GM11168 (cell line): ENCODE data around the gene BCL6.

Experiments
- in situ Hi-C: fragments of 300-500 bp; cut with MboI; formaldehyde crosslinking; loops from one replicate; pipeline ENCODE4 v1.12.0; 2022; ENCODE audit warnings: low sequenced_read_pairs; ENCODE audit not compliant: unreplicated experiment

BCL6 gene

DNA sequence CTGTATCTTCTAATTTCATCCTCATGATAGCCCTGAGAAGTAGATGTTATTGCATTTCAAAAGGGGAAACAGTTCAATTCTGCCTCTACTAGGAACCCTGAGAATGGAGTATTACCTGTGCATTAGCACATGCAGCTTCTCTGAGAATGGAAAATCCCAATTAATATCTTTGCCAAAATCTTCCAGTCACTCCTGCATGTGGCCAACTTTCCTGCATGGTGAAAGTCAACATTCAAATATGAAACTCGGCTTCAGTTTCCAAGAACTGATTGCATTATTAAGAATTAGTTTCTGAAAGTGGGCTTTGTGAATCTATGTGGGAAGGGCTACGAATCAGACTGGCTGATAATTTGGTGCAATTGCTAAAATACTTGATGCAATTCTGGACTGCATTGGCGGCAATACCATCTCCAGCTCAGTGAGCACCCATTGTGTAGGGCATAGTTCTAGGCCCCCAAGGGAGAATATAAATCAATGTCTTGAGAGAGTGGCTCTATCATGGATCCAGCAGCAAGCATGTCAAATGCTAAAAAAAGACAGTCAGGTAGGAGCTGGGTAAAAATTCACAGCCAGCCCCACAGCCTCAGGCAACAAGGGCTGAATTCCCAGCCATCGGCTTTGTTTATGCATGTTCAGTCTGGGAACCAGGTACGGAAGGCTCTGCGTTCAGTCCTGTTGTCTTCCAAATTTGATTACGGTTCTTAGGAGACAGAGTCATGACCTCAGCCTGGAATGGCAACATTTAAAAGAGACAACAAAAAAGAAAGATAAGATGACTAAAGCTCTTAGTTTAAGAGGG lies 18.8 kb upstream of the BCL6 start:
- in situ Hi-C loops, result no loop called here

DNA sequence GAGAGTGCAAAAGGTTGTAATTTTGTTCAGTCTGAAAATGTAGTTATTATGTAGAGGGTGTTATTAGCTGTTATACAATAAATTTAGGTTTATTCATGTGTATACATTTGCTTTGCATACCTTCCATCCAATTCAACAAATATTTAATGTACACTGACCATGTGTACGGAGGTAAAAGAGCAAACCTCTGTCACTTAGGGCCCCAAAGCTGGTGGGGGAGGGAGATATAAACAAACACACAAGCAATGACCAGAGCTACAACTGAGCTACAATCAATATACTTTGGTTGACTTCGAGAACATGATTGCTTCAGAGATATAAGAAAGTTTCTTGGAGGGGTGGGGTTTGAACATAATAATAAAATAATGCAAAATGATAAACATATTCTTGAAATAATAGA lies 17.5 kb upstream of the BCL6 start:
- in situ Hi-C loops, result no loop called here

DNA sequence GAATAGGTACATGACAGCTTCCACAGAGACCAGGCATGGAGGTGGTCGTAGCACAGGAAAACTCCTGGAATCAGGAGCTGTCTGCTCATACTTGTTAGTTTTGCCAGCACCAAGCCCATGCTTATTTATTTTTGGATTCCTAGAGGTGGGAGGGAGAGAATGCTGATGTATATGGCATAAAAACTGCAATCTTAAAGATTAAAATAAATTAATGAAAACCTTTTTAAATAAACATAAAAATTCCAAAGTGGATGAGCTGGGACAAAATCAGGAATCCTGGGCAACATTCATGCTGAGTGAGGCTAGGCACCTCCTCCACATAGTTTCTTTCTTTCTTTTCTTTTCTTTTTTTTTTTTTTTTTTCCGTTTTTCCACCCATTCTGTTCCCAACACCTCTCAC lies 14.3 kb upstream of the BCL6 start:
- in situ Hi-C loops, result no loop called here

DNA sequence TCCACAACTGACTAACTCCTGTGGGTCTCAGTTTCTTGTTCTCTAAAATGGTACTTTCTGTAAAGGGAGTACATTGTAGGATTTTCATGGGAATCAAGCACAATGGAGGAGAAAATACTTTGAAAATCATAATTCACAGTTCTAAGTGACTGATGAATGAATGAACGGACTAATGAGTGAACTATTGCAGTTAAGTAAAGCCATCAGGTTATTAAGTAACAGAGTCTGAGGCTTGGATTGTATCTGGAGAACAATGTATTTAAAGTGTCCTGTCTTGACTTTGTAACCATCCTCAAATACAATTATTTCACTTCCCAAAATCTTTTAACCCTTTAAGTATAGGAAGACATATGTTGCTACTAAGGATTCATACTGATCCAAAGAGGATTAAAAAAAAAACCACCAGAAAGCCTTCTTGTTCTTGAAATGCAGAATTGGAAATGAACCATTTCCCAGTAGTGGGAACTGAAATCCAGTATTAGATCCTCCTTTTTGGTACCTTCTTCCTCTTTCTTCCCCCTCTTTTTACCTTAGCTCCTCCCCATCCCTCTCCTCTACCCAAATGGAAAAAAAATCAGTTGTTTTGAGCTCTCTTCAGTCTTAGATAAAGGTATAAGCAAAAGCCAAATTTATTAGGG lies 13.2 kb upstream of the BCL6 start:
- in situ Hi-C loops, result no loop called here

DNA sequence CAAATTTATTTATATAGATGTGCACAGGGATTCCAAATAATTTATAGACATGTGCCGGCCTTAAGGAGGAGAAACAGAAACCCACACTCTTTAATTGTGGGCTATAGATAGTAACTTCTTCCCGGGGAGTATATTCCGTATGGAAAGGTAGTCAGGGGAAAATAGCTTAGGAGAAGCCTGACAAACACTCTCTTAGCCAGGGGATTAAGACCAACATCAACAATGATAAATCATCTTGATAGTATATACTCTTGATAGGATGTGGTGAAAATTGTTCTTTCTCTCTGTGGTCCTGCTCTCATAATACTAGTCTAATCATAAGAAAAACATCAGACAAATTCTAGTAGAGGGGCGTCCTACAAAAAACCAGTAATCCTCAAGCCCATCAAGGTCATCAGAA lies 8.2 kb upstream of the BCL6 start:
- in situ Hi-C loops, result no loop called here

DNA sequence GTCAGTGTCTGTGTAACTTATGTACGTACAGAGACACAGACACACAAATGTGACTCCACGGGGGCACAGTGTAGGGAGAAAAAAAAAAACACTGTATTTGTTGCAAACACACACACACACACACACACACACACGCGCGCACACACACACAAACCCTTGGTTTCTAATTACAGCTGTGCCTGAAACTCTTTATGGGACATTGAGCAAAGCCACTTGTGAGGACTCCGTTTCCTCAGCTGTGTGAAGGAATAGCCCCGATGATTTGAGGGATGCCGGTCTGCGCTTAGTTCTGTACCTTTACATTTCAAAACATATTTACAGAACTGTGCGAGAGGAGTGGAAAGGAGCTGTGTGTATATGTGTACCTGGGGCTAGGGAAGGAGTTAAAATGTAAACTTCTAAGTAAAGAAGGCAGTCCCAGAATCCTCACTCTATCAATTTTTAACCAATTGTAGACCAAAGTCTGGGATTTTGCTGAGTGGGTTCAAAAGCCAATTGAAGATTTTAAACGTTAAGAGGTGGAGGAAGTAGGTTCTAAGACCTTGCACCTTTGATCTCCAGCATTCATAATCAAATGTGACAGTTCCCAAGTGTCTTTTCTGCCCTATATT lies 5.3 kb upstream of the BCL6 start:
- in situ Hi-C loops, result no loop called here

DNA sequence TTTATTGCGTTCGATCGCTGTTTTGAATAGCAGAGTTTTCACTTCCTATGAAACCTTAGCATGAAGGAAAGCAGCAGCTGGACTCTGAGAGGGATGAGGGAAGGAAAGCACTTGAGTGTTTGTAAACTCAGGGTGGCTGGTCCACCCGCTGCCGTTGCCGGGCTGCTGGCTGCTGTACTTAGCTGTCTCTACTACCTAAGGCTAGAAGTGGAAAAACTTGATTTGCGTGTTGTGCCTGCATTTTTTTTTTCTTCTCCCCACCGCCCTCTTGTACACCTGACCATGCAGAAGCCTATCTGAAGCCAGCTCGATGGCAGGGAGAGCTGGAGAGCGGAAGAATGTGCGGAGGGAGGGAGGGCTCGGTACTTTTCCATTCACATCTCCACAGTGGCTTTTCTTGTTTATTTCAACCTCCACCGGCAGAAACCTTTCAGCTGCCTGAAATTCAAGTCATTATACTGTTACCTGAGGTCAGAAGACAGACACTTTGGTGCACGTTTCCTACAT lies 4.8 kb upstream of the BCL6 start:
- in situ Hi-C loops, result no loop called here

DNA sequence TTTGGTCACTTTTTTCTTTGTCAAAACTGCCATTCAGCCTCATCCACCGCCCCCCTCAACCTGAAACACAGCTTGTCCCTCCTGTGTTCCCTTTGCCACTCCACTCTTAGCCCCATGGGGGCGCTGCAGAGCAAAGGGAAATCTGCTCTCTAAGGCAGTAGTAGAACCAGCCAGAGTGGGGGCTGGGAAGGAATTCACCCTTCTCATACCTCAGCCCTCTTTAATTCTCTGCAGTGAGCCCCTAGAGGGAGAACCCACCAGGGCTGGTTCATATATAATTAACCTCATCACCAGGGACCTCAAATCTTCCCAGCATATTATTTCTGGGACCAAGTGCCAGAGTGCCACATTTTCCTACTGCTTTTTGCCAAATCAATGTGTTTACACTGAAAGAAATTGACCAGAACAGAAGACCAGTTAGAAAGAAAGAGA lies 2.8 kb upstream of the BCL6 start:
- in situ Hi-C loops, result loop anchor here (25.0 kb wide), 1 partner anchor 1389 kb away; no protein-coding TSS in a partner anchor

DNA sequence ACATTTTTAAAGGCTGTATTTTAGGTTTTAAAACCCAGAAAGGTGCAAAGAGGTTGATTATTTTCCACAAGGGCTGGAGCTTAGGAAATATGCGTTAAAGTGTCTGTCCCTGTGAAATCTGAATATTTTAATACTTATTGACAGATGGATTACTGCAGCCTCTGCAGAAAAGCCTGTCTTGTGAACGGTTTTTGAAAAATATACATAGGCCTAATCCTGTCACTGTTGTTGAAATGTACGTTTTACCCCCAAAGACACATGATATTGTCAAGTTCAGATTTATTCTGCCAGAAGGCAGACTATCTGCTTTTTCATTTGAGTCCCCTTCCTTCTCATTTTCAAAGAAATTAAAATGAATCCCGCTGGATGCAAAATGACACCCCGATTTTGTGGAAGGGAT lies 2.2 kb upstream of the BCL6 start:
- in situ Hi-C loops, result loop anchor here (25.0 kb wide), 1 partner anchor 1390 kb away; no protein-coding TSS in a partner anchor

DNA sequence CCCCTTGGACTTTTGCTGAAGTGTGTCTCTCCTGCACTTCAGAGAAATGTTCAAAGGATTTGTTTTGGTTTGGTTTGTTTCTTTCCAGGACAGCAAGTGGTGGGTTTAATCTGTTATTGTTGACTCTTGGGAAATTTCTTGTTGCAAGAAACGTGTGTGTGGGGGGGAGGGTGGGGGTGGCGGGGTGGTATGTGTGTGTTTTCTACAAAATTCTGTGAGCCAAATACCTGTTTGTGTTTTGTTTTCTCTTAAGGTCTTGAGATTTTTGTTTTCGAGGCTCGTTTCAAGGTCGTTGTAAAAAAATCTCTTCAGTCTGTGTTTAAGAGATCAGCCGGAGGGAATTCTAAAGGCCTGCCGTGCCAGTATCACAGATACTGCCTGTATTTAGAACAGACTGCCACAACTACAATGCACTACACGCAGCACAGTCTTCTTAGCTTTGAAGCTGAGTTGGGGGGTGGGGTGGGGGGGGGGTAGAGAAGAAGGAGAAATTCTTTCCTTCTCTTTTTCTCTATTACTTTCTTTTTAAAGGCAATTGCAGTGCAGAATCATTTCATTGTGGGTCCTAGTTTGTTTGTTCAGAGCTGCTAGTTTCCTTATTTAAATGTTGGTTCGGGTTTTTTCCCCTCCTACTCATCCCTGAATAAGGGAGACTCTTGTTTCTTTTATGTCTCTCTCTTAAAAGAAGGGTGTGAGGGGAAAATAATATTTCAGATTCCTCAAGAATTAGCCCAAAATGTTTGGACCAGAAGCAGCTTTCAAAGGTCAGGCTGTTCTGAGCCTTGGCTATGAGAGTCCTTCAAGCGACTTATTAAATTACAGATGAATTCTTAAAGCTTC lies 1.4 kb upstream of the BCL6 start:
- in situ Hi-C loops, result loop anchor here (25.0 kb wide), 1 partner anchor 1391 kb away; no protein-coding TSS in a partner anchor

DNA sequence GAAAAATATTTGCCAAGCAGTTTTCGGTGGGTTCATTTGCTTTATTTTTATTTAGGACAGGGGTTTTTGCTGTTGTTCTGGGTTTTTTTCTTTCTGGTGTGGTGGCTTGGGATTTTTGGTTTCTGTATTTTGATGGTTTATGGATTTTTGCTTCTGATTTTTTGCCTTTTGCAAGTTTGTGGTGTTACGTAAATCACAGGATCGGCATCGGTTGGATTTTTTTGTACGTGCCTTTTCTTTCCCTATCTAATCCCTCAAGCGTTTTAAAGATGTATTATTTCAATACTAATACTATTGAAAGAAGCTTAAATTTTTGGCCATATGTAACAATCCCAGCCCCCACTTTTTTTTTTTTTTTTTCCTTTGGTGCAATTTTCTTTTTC lies 782 bp upstream of the BCL6 start:
- in situ Hi-C loops, result loop anchor here (25.0 kb wide), 1 partner anchor 1391 kb away; no protein-coding TSS in a partner anchor

DNA sequence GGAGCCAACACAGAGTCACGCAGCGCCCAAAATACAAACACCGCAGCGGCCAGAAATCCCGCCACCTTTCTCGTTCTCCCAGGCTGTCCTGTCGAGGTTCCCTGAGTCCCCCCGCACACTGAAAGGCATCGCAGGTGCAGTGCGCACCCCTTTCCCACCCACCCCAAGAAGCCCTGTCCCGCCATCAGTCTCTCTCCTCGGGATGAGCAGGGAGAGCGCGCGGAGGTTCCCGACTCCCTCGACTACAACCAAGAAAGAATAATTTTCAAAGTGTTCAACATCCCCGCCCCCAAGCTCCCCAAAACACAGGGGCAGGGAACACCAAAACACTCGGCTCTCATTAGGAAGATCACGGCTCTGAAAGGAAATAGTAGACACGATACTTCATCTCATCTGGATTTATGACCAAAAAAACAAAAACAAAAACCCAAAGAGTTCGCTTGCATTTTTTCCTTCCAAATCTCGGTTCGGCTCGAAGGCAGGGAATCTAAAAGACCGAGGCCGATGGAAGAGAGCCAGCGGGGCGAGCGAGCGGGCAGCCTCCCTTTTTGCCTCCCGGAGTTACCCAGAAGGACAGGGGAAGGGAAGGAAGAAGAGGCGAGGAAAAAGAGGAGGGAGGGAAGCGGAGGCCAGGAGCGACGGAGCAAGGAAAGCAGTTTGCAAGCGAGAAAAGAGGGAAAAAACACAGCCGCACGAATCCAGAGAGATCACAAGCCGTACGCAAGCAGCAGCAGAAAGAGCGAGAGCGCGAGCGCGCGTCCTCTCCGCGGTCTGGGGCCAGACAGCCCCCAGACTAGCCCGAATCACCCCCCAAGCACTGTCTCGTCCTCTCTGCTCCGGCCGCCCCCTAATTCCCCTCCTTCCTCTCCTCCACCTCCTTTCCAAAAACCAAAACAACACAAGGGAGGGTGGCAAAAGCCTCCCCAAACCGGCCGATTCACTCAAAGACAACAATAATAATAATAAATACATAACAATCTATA lies 808 bp downstream of the BCL6 start:
- in situ Hi-C loops, result loop anchor here (5.0 to 25.0 kb wide), 2 partner anchors 1008 to 1393 kb away; no protein-coding TSS in a partner anchor

DNA sequence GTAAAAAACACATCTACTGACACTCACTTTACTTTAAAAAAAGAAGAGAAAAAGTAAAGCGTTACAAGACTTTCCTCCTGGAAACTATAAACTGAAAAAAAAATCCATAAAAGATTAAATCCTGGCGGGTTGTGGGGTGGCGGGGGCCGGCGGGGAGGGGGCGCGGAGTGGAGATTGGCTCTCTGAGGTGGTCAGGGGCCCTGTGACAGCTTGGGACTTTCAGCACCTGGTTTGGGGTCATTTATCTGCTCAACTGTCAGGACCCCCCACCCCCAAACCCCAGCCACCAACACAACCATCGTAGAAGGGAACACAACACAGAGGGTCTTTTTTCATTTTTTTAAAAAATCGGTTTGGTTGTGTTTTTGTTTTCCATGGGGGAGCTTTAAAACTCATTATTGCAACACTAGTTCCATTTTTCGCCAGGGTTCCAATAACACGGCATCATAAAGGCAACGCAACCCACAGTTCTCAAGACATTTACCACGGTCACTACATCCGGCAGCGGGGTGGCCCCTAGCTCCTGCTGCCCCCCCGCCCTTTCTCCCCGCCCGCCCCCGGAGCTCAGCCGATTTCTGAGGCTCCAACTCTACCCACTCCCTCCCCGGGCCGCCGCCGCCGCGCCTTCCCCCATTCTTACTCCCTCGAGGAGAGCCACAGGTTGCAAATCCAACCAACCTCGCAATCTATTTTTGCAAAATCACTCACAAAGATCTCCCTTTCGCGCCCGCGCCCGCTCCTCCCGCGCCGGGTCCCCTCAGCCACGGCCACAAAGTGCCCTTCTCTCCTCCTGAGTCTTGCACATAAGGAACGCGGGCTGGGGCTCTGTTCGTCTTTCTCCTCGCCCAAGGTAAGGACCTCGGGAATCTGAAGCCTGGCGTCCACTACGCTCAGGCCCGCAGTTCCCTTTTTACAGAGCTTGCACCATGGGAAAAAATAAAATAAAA lies 1.8 kb downstream of the BCL6 start:
- in situ Hi-C loops, result loop anchor here (5.0 to 25.0 kb wide), 2 partner anchors 1009 to 1394 kb away; no protein-coding TSS in a partner anchor

DNA sequence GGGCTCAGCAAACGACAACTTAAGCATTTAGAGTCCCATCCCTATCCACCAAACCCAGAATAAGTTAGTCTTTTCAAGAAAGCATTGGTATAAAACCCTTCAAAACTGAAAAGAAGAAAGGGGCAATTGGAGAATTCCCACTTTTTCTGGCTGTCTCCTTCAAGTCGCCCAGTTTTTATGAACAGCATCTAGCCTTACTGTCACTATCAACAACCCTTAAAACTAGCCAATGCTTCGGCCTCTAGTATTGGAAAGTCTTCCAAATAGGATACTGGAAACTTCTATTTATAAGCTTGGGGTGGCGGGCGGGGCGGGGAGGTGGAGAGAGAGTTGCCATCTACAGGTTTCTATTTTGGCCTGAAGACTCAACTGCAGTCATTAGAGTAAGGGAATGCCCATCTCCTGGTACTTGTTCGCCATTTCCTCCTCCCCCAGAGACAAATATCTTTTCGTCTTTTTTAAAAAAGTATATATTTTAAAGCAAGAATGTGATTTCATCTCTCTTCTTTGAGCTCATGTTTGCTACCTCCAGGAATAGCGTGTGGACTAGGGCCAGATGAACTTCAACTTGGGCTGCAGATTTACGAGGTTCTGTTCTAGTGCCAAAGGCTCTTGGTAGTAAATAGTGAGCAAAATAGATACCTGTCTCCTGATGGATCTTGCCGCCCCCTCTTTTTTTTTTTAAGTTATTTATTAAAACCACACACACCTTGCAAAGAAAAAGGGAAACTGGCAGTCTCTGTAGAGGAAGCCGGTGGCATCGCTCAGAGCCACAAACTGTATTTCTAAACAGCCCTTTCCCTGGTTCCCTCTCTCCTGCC lies 2.7 kb downstream of the BCL6 start:
- in situ Hi-C loops, result loop anchor here (5.0 to 25.0 kb wide), 2 partner anchors 1010 to 1395 kb away; no protein-coding TSS in a partner anchor

DNA sequence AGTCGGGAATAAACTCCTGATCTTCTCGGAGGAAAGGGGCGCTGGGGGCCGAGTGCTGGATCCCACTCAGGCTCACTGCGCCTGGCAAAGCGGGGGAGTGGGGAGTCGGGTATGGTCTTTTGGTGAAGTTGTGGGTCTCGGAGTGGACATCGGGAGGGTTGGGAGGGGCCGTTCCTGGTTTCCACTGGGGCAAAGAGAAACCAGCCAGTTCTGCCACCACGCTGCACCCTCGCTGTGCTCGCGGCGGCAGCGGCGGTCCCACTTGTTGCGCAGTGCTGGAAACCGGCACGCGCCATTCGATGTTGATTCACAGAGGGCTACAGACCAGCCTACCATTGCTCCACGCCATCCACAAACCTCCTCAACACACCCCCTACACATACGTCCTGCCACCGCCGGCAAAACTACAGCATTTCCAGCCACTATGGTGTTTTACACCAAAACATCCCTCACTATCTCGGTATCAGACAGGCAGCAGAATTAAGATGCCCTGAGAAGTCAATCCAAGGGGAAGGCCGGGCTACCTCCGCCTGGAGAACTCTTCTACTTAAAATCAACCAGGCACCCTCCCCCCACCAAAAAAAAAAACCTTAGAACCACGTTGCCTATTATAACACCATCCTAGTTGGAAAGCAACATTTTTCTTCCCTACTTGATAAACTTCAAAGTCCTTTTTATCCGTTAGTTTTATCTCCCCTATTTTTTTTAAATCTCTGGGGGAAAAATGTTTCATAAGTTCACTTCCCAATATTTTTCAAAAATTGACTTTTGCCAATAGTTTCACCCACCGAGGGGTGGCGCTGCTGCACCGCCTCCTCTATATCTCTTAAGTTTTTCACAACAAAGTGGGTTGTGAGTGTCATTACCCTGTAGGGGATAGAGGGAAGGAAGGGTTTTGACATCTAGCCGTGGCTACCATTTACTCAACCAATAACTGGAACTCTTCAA lies 3.6 kb downstream of the BCL6 start:
- in situ Hi-C loops, result loop anchor here (5.0 to 25.0 kb wide), 2 partner anchors 1011 to 1396 kb away; no protein-coding TSS in a partner anchor
